HepG2 (cell line): Measurements from ENCODE around the gene ATP11A. TPM values are rescaled to one million over a fixed set of nuclear protein-coding genes. Genes with fewer than 3 reads are reported as not detected.
A peak's percentile ranks its signal among the peaks of the same experiment; 100 is the strongest.

Experiments used
- GLI4 ChIP-seq: sonication (generic); formaldehyde crosslinking; IDR thresholded peaks from 2 replicates; pipeline ENCODE4 v1.5.1; 2020; ENCODE audit warnings: missing genetic modification reagents, mild to moderate bottlenecking, moderate library complexity, borderline replicate concordance
- NFIB ChIP-seq: sonication (generic); formaldehyde crosslinking; IDR thresholded peaks from 2 replicates; pipeline ENCODE4 v1.9.0; 2021; ENCODE audit warnings: missing genetic modification reagents, mild to moderate bottlenecking, borderline replicate concordance
- NR3C1 ChIP-seq: sonication (generic); formaldehyde crosslinking; IDR thresholded peaks from 2 replicates; pipeline ENCODE4 v1.4.0; 2020; ENCODE audit warnings: missing genetic modification reagents
- SRSF1 ChIP-seq: fragments of 200-400 bp; formaldehyde crosslinking; optimal IDR thresholded peaks from 2 replicates; pipeline ENCODE3; 2017; ENCODE audit warnings: mild to moderate bottlenecking, low read depth, low read length, moderate library complexity
- ZBTB42 ChIP-seq: sonication (generic); formaldehyde crosslinking; IDR thresholded peaks from 2 replicates; pipeline ENCODE4 v1.5.0; 2020; ENCODE audit warnings: mild to moderate bottlenecking, missing genetic modification reagents
- ZMYM3 ChIP-seq: sonication (generic); formaldehyde crosslinking; IDR thresholded peaks from 2 replicates; pipeline ENCODE4 v1.5.1; 2020; ENCODE audit warnings: mild to moderate bottlenecking, missing genetic modification reagents
- ZNF224 ChIP-seq: sonication (generic); formaldehyde crosslinking; IDR thresholded peaks from 2 replicates; pipeline ENCODE4 v1.5.0; 2020; ENCODE audit warnings: mild to moderate bottlenecking, missing genetic modification reagents
- ZNF333 ChIP-seq: sonication (generic); formaldehyde crosslinking; IDR thresholded peaks from 2 replicates; pipeline ENCODE4 v1.4.0; 2020; ENCODE audit warnings: mild to moderate bottlenecking, missing genetic modification reagents, borderline replicate concordance
- ZNF350 ChIP-seq: sonication (generic); formaldehyde crosslinking; IDR thresholded peaks from 2 replicates; pipeline ENCODE4 v1.4.0; 2020; ENCODE audit warnings: mild to moderate bottlenecking, low read depth, missing genetic modification reagents, borderline replicate concordance
- ZNF430 ChIP-seq: sonication (generic); formaldehyde crosslinking; IDR thresholded peaks from 2 replicates; pipeline ENCODE4 v1.9.0; 2021; ENCODE audit warnings: mild to moderate bottlenecking, missing genetic modification reagents
- ZNF614 ChIP-seq: IDR thresholded peaks from 2 replicates; pipeline ENCODE4 v1.6.1; 2018; ENCODE audit warnings: missing biosample characterization, missing genetic modification reagents, inconsistent platforms, borderline replicate concordance
- polyA plus RNA-seq, 8 experiments: library from polyadenylated mRNA; depleted of rRNA in 3 of 8; stranded (reverse) in 7 of 8; unstranded in 1 of 8; fragments of >200 nt; fragmentation: Illumina TruSeq in 4 of 8; extraction: Trizol in 4 of 8; gene quantifications; 2 replicates each; pipeline versions ENCODE4 v1.2.1 to v1.2.3, GENCODE V29; 2011 to 2016; ENCODE audit warnings: low read depth in 4 of 8, missing spikeins in 1 of 8, mixed read lengths in 1 of 8; ENCODE audit not compliant: insufficient read depth in 1 of 8
- total RNA-seq, 5 experiments: library from RNA; depleted of rRNA; stranded (reverse); fragments of >200 nt; fragmentation: Illumina TruSeq; extraction: Trizol; gene quantifications; 2 replicates each; pipeline ENCODE4 v1.2.3, GENCODE V29; 2016; ENCODE audit warnings: low read depth in 1 of 5
- TF ChIP-seq, protein P1 (sequence below): sonication (generic); formaldehyde crosslinking; IDR thresholded peaks from 2 replicates; pipeline ENCODE4 v1.4.0; 2020; ENCODE audit warnings: missing genetic modification reagents
- TF ChIP-seq, protein P2 (sequence below): sonication (generic); formaldehyde crosslinking; IDR thresholded peaks from 2 replicates; pipeline ENCODE4 v1.4.0; 2020; ENCODE audit warnings: mild to moderate bottlenecking, missing genetic modification reagents
- TF ChIP-seq, protein P3 (sequence below): sonication (generic); formaldehyde crosslinking; IDR thresholded peaks from 2 replicates; pipeline ENCODE4 v1.5.1; 2020; ENCODE audit warnings: mild to moderate bottlenecking, missing genetic modification reagents, moderate library complexity
- TF ChIP-seq, protein P4 (sequence below): sonication (generic); formaldehyde crosslinking; IDR thresholded peaks from 2 replicates; pipeline ENCODE4 v1.4.0; 2020; ENCODE audit warnings: missing genetic modification reagents
- TF ChIP-seq, protein P5 (sequence below): IDR thresholded peaks from 2 replicates; pipeline ENCODE4 v1.6.1; 2016
- TF ChIP-seq, protein P6 (sequence below): sonication (generic); formaldehyde crosslinking; IDR thresholded peaks from 2 replicates; pipeline ENCODE4 v1.5.0; 2020; ENCODE audit warnings: mild to moderate bottlenecking, missing genetic modification reagents
- TF ChIP-seq, protein P7 (sequence below): sonication (generic); formaldehyde crosslinking; IDR thresholded peaks from 2 replicates; pipeline ENCODE4 v1.8.1; 2023; ENCODE audit warnings: missing genetic modification reagents, inconsistent platforms, borderline replicate concordance

Gene ATP11A
- total and polyA plus RNA-seq, 2 of the 13 experiments (the other 11 are each of a cell fraction or from before 2014, with no cell fraction given) = 18.4 to 20.1 TPM

DNA sequence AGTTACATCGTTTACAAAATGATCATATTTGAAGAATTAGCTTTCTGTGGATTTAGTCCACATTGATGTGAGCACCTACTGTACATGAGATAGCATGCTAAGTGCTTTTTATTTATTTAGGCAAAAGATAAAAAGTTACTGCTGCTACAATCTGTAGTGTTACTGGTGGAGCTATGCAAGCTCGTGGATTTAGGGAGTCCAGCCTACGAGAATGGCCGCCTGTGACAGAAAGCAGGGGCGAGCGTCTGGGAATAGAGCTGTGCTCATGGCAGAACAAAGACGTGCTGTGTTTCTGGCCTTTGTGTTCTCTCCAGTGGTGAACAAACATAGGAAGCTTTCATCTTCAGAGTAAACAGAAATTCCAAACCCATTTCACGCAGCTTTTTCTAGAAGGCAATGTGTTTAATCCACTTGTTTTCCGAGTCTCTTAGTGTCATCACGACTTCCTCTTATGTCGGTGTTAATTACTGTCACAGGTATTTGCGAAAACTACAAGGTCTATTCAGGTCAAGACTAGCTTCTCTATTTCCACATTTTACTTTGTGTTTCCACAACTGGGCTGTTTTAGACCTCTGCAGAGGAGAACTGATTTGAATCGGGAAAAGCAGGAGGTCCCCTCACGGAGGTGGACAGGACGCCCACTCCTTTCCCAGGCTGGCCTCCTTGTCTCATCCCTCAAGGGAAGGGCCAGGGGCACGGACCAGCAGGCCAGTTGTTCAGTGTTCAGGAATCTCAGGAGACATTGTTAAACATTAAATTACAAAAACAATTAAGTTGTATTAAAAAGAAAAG is 67.3 kb downstream of the ATP11A start (continued):
- TF ChIP-seq, protein P1, sequence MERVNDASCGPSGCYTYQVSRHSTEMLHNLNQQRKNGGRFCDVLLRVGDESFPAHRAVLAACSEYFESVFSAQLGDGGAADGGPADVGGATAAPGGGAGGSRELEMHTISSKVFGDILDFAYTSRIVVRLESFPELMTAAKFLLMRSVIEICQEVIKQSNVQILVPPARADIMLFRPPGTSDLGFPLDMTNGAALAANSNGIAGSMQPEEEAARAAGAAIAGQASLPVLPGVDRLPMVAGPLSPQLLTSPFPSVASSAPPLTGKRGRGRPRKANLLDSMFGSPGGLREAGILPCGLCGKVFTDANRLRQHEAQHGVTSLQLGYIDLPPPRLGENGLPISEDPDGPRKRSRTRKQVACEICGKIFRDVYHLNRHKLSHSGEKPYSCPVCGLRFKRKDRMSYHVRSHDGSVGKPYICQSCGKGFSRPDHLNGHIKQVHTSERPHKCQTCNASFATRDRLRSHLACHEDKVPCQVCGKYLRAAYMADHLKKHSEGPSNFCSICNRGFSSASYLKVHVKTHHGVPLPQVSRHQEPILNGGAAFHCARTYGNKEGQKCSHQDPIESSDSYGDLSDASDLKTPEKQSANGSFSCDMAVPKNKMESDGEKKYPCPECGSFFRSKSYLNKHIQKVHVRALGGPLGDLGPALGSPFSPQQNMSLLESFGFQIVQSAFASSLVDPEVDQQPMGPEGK (CRISPR knock-in tag) = 0 out of 2 replicates have a peak, but pooled peaks have one; percentile 7
- TF ChIP-seq, protein P2, sequence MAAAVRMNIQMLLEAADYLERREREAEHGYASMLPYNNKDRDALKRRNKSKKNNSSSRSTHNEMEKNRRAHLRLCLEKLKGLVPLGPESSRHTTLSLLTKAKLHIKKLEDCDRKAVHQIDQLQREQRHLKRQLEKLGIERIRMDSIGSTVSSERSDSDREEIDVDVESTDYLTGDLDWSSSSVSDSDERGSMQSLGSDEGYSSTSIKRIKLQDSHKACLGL (CRISPR knock-in tag) = no peak
- TF ChIP-seq ZNF333 (CRISPR knock-in tag) = no peak
- TF ChIP-seq NFIB = no peak
- peak; percentile 76; the same call in 1 of the 2 replicates for TF ChIP-seq ZNF614 (CRISPR knock-in tag)
- TF ChIP-seq, protein P3, sequence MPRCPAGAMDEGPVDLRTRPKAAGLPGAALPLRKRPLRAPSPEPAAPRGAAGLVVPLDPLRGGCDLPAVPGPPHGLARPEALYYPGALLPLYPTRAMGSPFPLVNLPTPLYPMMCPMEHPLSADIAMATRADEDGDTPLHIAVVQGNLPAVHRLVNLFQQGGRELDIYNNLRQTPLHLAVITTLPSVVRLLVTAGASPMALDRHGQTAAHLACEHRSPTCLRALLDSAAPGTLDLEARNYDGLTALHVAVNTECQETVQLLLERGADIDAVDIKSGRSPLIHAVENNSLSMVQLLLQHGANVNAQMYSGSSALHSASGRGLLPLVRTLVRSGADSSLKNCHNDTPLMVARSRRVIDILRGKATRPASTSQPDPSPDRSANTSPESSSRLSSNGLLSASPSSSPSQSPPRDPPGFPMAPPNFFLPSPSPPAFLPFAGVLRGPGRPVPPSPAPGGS = no peak
- TF ChIP-seq SRSF1 = no peak
- TF ChIP-seq NR3C1 = no peak
- TF ChIP-seq, protein P4, sequence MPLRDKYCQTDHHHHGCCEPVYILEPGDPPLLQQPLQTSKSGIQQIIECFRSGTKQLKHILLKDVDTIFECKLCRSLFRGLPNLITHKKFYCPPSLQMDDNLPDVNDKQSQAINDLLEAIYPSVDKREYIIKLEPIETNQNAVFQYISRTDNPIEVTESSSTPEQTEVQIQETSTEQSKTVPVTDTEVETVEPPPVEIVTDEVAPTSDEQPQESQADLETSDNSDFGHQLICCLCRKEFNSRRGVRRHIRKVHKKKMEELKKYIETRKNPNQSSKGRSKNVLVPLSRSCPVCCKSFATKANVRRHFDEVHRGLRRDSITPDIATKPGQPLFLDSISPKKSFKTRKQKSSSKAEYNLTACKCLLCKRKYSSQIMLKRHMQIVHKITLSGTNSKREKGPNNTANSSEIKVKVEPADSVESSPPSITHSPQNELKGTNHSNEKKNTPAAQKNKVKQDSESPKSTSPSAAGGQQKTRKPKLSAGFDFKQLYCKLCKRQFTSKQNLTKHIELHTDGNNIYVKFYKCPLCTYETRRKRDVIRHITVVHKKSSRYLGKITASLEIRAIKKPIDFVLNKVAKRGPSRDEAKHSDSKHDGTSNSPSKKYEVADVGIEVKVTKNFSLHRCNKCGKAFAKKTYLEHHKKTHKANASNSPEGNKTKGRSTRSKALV (CRISPR knock-in tag) = peak; percentile 88
- TF ChIP-seq, protein P5, sequence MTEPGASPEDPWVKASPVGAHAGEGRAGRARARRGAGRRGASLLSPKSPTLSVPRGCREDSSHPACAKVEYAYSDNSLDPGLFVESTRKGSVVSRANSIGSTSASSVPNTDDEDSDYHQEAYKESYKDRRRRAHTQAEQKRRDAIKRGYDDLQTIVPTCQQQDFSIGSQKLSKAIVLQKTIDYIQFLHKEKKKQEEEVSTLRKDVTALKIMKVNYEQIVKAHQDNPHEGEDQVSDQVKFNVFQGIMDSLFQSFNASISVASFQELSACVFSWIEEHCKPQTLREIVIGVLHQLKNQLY (CRISPR knock-in tag) = peak; percentile 88
- TF ChIP-seq, protein P6, sequence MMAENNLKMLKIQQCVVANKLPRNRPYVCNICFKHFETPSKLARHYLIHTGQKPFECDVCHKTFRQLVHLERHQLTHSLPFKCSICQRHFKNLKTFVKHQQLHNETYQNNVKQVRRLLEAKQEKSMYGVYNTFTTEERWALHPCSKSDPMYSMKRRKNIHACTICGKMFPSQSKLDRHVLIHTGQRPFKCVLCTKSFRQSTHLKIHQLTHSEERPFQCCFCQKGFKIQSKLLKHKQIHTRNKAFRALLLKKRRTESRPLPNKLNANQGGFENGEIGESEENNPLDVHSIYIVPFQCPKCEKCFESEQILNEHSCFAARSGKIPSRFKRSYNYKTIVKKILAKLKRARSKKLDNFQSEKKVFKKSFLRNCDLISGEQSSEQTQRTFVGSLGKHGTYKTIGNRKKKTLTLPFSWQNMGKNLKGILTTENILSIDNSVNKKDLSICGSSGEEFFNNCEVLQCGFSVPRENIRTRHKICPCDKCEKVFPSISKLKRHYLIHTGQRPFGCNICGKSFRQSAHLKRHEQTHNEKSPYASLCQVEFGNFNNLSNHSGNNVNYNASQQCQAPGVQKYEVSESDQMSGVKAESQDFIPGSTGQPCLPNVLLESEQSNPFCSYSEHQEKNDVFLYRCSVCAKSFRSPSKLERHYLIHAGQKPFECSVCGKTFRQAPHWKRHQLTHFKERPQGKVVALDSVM = peak; percentile 18; the same call in 1 of the 2 replicates
- TF ChIP-seq, protein P7, sequence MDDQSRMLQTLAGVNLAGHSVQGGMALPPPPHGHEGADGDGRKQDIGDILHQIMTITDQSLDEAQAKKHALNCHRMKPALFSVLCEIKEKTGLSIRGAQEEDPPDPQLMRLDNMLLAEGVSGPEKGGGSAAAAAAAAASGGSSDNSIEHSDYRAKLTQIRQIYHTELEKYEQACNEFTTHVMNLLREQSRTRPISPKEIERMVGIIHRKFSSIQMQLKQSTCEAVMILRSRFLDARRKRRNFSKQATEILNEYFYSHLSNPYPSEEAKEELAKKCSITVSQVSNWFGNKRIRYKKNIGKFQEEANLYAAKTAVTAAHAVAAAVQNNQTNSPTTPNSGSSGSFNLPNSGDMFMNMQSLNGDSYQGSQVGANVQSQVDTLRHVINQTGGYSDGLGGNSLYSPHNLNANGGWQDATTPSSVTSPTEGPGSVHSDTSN = no peak
- TF ChIP-seq ZNF350 (CRISPR knock-in tag) = no peak
- TF ChIP-seq ZMYM3 (CRISPR knock-in tag) = no peak
- no peak for TF ChIP-seq ZNF430 (CRISPR knock-in tag)
- no peak for TF ChIP-seq GLI4
- 0 out of 2 replicates have a peak, but pooled peaks have one; percentile 74 for TF ChIP-seq ZNF224 (CRISPR knock-in tag)
- no peak for TF ChIP-seq ZBTB42 (CRISPR knock-in tag)
